T47D (cell line): ENCODE data around the gene MTPN.

Experiments used
- DNase-seq, 2 experiments: peaks; one replicate each; pipeline versions ENCODE4 v3.0.0 to v3.0.0-alpha.2; 2011 to 2012; ENCODE audit warnings: low read depth in 1 of 2, low spot score in 1 of 2
- JUND ChIP-seq: IDR thresholded peaks from 2 replicates; pipeline ENCODE4 v1.6.1; 2012; ENCODE audit warnings: low read depth
- in situ Hi-C: cut with HindIII; loops from 2 replicates; pipeline ENCODE4 v1.10.0; 2016; ENCODE audit warnings: low sequenced_read_pairs, low pct_unique_long_range_greater_than_20kb

The MTPN gene, protein sequence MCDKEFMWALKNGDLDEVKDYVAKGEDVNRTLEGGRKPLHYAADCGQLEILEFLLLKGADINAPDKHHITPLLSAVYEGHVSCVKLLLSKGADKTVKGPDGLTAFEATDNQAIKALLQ

GRCh38 chr7:135977007-135977741 lies at the start of gene MTPN:
TSS of gene MTPN (minus strand) at chr7:135977359. CDS start at chr7:135977100, 259 bp downstream.
- in situ Hi-C loops = no loop called here
- TF ChIP-seq JUND = no peak
- peak; percentile 76 to 97 for DNase-seq

DNA sequence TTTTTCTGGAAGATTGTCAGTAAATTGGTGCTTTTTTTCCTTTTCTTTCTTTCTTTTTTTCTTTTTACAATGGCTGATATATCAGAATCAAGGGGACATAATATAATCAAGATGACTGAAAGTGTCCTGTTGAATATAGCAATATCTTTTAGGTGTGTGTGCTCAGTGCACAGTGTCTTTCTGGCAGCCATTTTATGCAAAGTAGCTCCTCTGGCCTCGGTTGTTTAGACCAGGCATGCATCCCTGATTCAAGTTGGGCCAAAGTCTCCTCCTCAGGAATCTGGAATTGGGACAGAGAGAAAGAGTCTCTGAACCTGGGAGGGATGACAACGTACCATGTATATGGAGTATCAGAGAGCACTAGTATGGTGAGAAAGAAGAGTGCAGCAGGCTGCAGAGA lies 49.0 kb upstream of the MTPN start:
- in situ Hi-C loops = no loop called here
- no peak for TF ChIP-seq JUND
- DNase-seq = no peak

- no peak for TF ChIP-seq JUND
- DNase-seq = no peak
- in situ Hi-C loops = no loop called here
Measured at GRCh38 chr7:136023134-136023869, 46.1 kb upstream of the MTPN start.

GRCh38 chr7:136020556-136020955 lies 43.4 kb upstream of the MTPN start:
- TF ChIP-seq JUND = no peak
- DNase-seq = no peak
- in situ Hi-C loops = no loop called here

DNA sequence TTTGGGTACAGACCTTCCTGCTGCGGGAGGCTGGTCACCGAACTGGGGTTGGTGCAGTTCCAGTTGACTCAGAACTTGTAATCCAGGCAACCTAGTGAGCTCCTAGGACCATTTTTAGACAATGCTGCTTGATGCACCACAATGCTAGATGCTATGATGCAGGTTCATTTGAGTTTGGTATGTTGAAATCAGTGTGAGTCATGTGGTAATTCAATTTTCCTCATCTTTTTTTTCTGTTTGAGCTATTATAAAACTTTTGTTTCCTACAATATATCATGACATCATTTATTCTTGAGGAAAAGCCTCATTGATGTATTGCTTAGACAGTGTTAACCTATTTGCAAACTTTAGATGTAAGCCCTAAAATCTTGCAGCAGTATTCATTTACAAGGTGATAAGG lies 40.9 kb upstream of the MTPN start:
- in situ Hi-C loops = no loop called here
- no peak for DNase-seq
- no peak for TF ChIP-seq JUND

DNA sequence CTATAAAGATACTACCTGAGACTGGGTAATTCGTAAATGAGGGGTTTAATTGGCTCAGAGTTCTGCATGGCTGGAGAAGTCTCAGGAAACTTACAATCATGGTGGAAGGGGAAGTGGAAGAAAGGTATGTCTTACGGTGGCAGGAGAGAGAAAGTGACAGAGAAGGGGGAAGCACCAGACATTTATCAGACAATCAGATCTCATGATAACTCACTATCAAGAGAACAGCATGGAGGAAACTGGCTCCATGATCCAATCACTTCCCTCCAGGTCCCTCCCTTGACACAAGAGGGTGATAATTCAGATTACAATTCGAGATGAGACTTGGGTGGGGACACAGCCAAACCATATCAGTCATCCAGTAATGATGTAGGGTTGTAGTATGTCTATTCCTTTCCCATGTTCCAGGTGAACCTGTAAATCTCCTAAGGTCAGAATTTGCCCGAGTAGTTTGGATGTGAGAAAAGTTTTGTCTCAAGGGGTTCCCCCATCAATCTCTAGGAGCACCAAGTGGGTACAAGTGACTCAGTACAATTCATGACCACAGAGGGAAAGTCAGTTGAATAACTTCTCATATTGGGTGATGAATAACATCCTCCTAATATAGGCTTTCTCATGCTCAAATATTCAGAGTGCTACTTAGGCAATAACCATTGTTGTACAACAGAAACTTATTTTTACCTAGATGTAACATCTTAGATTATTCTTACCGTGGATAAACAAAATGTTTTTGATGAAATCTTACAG lies 39.7 kb upstream of the MTPN start:
- in situ Hi-C loops = no loop called here
- no peak for TF ChIP-seq JUND
- DNase-seq = no peak

DNA sequence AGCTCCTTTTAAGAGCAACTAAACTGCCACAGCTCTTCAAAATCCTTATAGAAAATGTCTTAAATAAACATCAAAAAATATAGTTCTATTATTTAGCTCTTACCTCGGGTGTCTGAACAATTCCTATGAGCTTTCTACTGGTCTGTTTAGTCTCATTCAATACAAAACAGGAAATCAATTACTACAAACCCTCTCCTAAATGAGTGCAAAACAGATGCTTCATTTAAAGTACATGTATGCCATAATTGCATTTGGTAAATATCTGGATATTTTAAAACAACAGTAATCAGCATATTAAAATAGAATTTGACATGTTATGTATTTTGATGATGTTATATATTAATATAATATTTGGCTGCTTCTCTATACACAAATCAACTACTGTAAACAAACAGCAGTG lies 38.5 kb upstream of the MTPN start:
- in situ Hi-C loops = no loop called here
- no peak for DNase-seq
- TF ChIP-seq JUND = no peak

DNA sequence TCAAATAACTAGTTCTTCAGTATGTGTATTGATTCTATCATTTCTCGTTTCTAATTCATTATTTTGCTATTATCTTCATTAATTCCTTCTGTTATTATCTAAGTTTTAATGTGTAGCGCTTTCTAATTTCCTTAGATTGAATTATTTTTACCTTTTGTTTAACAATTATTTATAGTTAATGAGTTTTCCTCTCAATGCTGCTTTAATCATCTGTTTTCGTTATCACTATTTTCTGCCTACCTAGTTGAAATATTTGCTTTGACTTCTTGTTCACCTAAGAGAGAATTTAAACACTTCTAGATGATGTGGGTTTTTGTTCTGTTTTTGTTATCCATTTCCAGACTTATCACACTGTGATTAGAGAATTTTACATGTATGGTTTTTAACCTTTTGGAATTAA lies 37.5 kb upstream of the MTPN start:
- TF ChIP-seq JUND = no peak
- in situ Hi-C loops = no loop called here
- DNase-seq = no peak

- TF ChIP-seq JUND = no peak
- in situ Hi-C loops = no loop called here
- no peak for DNase-seq
Measured at GRCh38 chr7:136012238-136012637, 35.1 kb upstream of the MTPN start.

GRCh38 chr7:136009488-136010079 lies 32.4 kb upstream of the MTPN start:
- TF ChIP-seq JUND = no peak
- in situ Hi-C loops = no loop called here
- DNase-seq = peak in 1 of 2 experiments; percentile 42

DNA sequence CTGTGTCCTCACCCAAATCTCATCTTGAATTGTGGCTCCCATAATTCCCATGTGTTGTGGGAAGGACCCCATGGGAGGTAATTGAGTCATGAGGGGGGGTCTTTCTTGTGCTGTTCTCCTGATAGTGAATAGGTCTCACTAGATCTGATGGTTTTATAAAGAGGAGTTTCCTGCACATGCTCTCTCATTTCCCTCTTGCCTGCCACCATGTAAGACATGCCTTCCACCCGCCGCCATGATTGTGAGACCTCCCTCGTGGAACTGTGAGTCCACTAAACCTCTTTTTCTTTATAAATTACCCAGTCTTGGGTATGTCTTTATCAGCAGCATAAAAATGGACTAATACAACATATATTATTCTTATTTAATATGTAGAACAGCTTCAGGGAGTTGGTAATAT lies 29.0 kb upstream of the MTPN start:
- DNase-seq = no peak
- in situ Hi-C loops = no loop called here
- TF ChIP-seq JUND = no peak

DNA sequence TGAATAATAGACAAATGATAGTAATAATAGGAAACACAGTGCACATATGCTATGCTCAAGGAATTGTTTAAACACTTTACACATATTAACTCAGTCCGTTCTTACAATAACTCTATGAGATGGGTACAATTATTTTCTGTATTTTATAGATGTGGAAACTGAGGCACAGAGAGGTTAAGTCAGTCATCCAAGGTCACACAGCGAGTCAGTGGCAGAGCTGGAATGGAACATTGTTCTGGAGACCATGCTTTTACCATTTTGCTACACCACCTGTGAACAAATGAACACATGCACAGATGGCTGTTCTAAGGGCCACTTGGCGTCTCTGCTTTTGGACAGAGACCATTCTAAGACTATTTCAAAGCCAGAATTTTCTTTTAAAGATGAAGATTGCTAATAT lies 26.9 kb upstream of the MTPN start:
- TF ChIP-seq JUND = no peak

More for the DNA sequence above, 26.9 kb upstream of the MTPN start:
- DNase-seq = no peak
- in situ Hi-C loops = no loop called here
